ENCODE results near the gene NECAP2.
"Not testable (repeated sequence)": the region's sequence is repeated elsewhere in the genome, so short reads cannot be mapped to it uniquely, and the experiment has no call there.

GRCh38 chr1:16483146-16483545 lies 42.6 kb downstream of the NECAP2 start:
- not testable (repeated sequence) for TF ChIP-seq CTCF, POLR2A (IDR thresholded peaks at IDR 0.05)

Data from uterus (tissue), 2 donors.